PC-9 (cell line): ENCODE data around the gene SIGLECL1. TPM values are rescaled to one million over a fixed set of nuclear protein-coding genes. Genes with fewer than 3 reads are reported as not detected.

Experiments used
- BruUV-seq: library from RNA; stranded (reverse); fragments of 400-500 nt; replicated peaks from 2 replicates; lab custom pipeline; 2021; lab: Mats Ljungman, UMichigan
- CTCF ChIA-PET: fragments of 300-600 bp; sonication (Branson Sonifier 250); formaldehyde crosslinking; loops from one replicate; lab custom pipeline; 2022; ENCODE audit warnings: antibody characterized with exemption; lab: Charles Lee
- POLR2A ChIA-PET: fragments of 300-600 bp; sonication (Branson Sonifier 250); formaldehyde crosslinking; loops from one replicate; lab custom pipeline; 2022; ENCODE audit warnings: antibody characterized with exemption; ENCODE audit not compliant: unreplicated experiment; lab: Charles Lee
- DNase-seq, 2 experiments: peaks; one replicate each; pipeline versions ENCODE4 v3.0.0 to v3.0.0-alpha.2; 2015 to 2022; ENCODE audit warnings: mixed read lengths in 1 of 2
- H2AFZ ChIP-seq: fragments of 200-600 bp; sonication (generic); 2 replicates; pipeline ENCODE4 v1.8.1; 2017; ENCODE audit warnings: antibody characterized with exemption
- H3F3A ChIP-seq: fragments of 200-600 bp; sonication (generic); 2 replicates; pipeline ENCODE4 v1.8.1; 2017; ENCODE audit warnings: antibody characterized with exemption, mild to moderate bottlenecking, low read depth; ENCODE audit not compliant: insufficient read depth
- H3K27ac ChIP-seq: fragments of 200-600 bp; sonication (generic); 2 replicates; pipeline ENCODE4 v1.6.1; 2016; ENCODE audit warnings: mixed run types
- H3K27me3 ChIP-seq: fragments of 200-600 bp; sonication (generic); 2 replicates; pipeline ENCODE4 v1.6.1; 2016; ENCODE audit warnings: low read depth, mixed run types; ENCODE audit not compliant: insufficient read depth
- H3K36me3 ChIP-seq: fragments of 200-600 bp; sonication (generic); 2 replicates; pipeline ENCODE4 v1.6.1; 2016; ENCODE audit warnings: low read depth, mixed run types
- H3K4me1 ChIP-seq: fragments of 200-600 bp; sonication (generic); replicated peaks from 2 replicates; pipeline ENCODE4 v1.6.1; 2016; ENCODE audit warnings: mixed run types; ENCODE audit not compliant: insufficient read depth
- H3K4me2 ChIP-seq: fragments of 200-600 bp; sonication (generic); 2 replicates; pipeline ENCODE4 v1.6.1; 2017; ENCODE audit warnings: mixed run types
- H3K4me3 ChIP-seq: fragments of 200-600 bp; sonication (generic); 2 replicates; pipeline ENCODE4 v1.6.1; 2016; ENCODE audit warnings: mixed run types
- H3K79me2 ChIP-seq: fragments of 200-600 bp; sonication (generic); 2 replicates; pipeline ENCODE4 v1.6.1; 2017; ENCODE audit warnings: low read depth, mixed run types
- H3K9me2 ChIP-seq: fragments of 200-600 bp; sonication (generic); 2 replicates; pipeline ENCODE4 v1.8.1; 2017; ENCODE audit warnings: mild to moderate bottlenecking; ENCODE audit not compliant: insufficient read depth
- H3K9me3 ChIP-seq: fragments of 200-600 bp; sonication (generic); 2 replicates; pipeline ENCODE4 v1.8.1; 2016; ENCODE audit warnings: low read depth; ENCODE audit not compliant: insufficient read depth
- H4K20me1 ChIP-seq: fragments of 200-600 bp; sonication (generic); 2 replicates; pipeline ENCODE4 v1.8.1; 2017; ENCODE audit not compliant: insufficient read depth
- EZH2 ChIP-seq: fragments of 200-600 bp; sonication (generic); IDR thresholded peaks from 2 replicates; pipeline ENCODE4 v1.8.0; 2017; ENCODE audit warnings: antibody characterized with exemption, low read depth
- intact Hi-C: fragments of 100-400 bp; cut with micrococcal nuclease; formaldehyde crosslinking; loops from one replicate; pipeline ENCODE4 v1.10.0; 2022; ENCODE audit not compliant: unreplicated experiment
- total RNA-seq: library from RNA; stranded (reverse); gene quantifications from 2 replicates; pipeline ENCODE4 v1.2.3, GENCODE V29; 2021
- TF ChIP-seq, protein P1 (sequence below): fragments of 200-600 bp; sonication (generic); conservative IDR thresholded peaks from 2 replicates; pipeline ENCODE4 v1.6.1; 2017; ENCODE audit warnings: mixed run types, antibody characterized with exemption, mild to moderate bottlenecking, moderate library complexity

The SIGLECL1 gene
- total RNA-seq, 1 experiment from 2014 or later: not detected

DNA sequence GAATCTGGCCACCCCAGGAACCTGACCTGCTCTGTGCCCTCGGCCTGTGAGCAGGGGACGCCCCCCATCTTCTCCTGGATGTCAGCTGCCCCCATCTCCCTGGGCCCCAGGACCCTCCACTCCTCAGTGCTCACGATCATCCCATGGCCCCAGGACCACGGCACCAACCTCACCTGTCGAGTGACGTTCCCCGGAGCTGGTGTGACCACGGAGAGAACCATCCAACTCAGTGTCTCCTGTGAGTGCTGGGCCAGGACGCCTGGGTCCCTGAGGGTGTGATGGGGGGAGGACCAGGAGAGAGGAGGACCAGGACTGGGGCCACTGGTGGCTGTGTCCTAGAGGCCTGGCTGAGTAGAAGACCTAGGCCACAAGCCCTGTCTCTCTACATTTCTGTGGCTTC lies 39.0 kb upstream of the SIGLECL1 start:
- no peak overlapping the region for H3K4me3 ChIP-seq
- CTCF ChIA-PET: no interaction called here

DNA sequence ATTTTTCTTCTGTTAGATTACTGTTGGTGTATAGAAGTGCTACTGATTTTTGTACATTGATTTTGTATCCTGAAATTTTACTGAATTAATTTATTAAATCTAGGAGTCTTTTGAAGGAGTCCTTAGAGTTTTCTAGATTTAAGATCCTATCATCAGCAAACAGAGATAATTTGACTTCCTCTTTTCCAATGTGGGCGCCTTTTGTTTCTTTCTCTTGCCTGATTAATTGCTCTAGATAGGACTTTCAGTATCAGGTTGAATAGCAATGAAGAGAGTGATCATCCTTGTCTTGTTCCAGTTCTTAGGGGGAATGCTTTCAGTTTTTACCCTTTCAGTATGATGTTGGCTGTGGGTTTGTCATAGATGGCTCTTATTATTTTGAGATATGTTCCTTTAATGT lies 31.6 kb upstream of the SIGLECL1 start:
- Histone ChIP-seq H2AFZ (no peak overlapping the region), H3F3A (no peaks in the 10 kb centered on the region), H3K27me3 (peaks cover 69% of the 10 kb centered on the region), H3K9me2 (no peaks in the 10 kb centered on the region), H3K4me2 (no peak overlapping the region), H3K4me1 (no peaks in the 10 kb centered on the region), H3K79me2 (no peaks in the 10 kb centered on the region), H3K27ac (no peak overlapping the region), H3K36me3 (no peaks in the 10 kb centered on the region), H3K9me3 (no peaks in the 10 kb centered on the region), H3K4me3 (no peak overlapping the region), H4K20me1 (no peaks in the 10 kb centered on the region)
- no peak for DNase-seq
- ChIA-PET CTCF (no interaction called here), POLR2A (no interaction called here)
- TF ChIP-seq, protein P1, sequence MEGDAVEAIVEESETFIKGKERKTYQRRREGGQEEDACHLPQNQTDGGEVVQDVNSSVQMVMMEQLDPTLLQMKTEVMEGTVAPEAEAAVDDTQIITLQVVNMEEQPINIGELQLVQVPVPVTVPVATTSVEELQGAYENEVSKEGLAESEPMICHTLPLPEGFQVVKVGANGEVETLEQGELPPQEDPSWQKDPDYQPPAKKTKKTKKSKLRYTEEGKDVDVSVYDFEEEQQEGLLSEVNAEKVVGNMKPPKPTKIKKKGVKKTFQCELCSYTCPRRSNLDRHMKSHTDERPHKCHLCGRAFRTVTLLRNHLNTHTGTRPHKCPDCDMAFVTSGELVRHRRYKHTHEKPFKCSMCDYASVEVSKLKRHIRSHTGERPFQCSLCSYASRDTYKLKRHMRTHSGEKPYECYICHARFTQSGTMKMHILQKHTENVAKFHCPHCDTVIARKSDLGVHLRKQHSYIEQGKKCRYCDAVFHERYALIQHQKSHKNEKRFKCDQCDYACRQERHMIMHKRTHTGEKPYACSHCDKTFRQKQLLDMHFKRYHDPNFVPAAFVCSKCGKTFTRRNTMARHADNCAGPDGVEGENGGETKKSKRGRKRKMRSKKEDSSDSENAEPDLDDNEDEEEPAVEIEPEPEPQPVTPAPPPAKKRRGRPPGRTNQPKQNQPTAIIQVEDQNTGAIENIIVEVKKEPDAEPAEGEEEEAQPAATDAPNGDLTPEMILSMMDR: no peak
- no peak for TF ChIP-seq EZH2
- intact Hi-C loops: no loop called here
- no TSS peak for BruUV-seq

More for the DNA sequence above, 39.0 kb upstream of the SIGLECL1 start:
- Histone ChIP-seq H3K9me2 (no peaks in the 10 kb centered on the region), H3F3A (no peaks in the 10 kb centered on the region), H3K9me3 (no peaks in the 10 kb centered on the region), H3K79me2 (no peaks in the 10 kb centered on the region), H3K27me3 (peaks cover 74% of the 10 kb centered on the region), H3K4me2 (no peak overlapping the region), H3K4me1 (no peaks in the 10 kb centered on the region), H3K27ac (no peak overlapping the region), H4K20me1 (no peaks in the 10 kb centered on the region), H3K36me3 (no peaks in the 10 kb centered on the region), H2AFZ (no peak overlapping the region)
- DNase-seq: no peak
- POLR2A ChIA-PET: no interaction called here
- TF ChIP-seq, protein P1: no peak
- TF ChIP-seq EZH2: no peak
- intact Hi-C loops: no loop called here
- BruUV-seq: no TSS peak

- Histone ChIP-seq H2AFZ (no peak overlapping the region), H3K36me3 (no peaks in the 10 kb centered on the region), H3K4me1 (no peaks in the 10 kb centered on the region), H4K20me1 (no peaks in the 10 kb centered on the region), H3K9me2 (no peaks in the 10 kb centered on the region), H3K27me3 (peaks cover 69% of the 10 kb centered on the region), H3K27ac (no peak overlapping the region), H3K9me3 (no peaks in the 10 kb centered on the region), H3K4me2 (no peak overlapping the region), H3F3A (no peaks in the 10 kb centered on the region), H3K79me2 (no peaks in the 10 kb centered on the region), H3K4me3 (no peak overlapping the region)
- no peak for DNase-seq
- intact Hi-C loops: no loop called here
- ChIA-PET POLR2A (no interaction called here), CTCF (no interaction called here)
- no TSS peak for BruUV-seq
- TF ChIP-seq, protein P1: no peak
- TF ChIP-seq EZH2: no peak
Measured at GRCh38 chr19:51219971-51220370, 30.9 kb upstream of the SIGLECL1 start.
